ENCODE measurements around the gene FGG. TPM values are rescaled to one million over a fixed set of nuclear protein-coding genes. Genes with fewer than 3 reads are reported as not detected.

The FGG gene
- total RNA-seq, 1 experiment from 2014 or later = not detected

DNA sequence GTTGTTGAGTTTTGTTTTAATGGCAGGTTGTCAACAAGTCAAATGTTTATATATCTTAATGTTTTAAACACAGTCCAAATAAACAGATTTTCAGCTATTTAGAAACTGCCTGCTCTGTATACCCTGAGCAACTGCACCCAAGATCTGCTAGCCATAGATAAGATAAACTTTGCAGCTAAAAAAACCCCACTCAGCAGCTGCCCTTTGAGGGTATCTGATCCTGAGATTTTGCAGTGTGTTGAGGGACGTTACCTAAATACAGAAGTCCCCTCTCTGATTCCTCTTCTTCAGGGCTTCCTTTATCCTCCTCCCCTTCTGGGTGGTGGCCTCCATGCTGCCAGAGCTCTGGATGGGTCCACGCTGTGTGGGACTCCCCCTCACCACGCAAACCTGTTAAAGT is 11.0 kb upstream of the FGG start:
- TF ChIP-seq, protein P1, sequence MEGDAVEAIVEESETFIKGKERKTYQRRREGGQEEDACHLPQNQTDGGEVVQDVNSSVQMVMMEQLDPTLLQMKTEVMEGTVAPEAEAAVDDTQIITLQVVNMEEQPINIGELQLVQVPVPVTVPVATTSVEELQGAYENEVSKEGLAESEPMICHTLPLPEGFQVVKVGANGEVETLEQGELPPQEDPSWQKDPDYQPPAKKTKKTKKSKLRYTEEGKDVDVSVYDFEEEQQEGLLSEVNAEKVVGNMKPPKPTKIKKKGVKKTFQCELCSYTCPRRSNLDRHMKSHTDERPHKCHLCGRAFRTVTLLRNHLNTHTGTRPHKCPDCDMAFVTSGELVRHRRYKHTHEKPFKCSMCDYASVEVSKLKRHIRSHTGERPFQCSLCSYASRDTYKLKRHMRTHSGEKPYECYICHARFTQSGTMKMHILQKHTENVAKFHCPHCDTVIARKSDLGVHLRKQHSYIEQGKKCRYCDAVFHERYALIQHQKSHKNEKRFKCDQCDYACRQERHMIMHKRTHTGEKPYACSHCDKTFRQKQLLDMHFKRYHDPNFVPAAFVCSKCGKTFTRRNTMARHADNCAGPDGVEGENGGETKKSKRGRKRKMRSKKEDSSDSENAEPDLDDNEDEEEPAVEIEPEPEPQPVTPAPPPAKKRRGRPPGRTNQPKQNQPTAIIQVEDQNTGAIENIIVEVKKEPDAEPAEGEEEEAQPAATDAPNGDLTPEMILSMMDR (conservative IDR thresholded peaks at IDR 0.05) = no peak
- TF ChIP-seq EZH2 (IDR thresholded peaks at IDR 0.05; ENCODE audit: low read depth) = no peak
- Histone ChIP-seq H3K36me3 (ENCODE audit: low read depth) (no peaks in the 10 kb centered on the region), H3K9me2 (ENCODE audit: insufficient read depth) (no peaks in the 10 kb centered on the region), H3K4me1 (replicated peaks; ENCODE audit: insufficient read depth) (no peaks in the 10 kb centered on the region), H3K9me3 (ENCODE audit: insufficient read depth, low read depth) (no peaks in the 10 kb centered on the region), H3K79me2 (ENCODE audit: low read depth) (no peaks in the 10 kb centered on the region), H4K20me1 (ENCODE audit: insufficient read depth) (no peaks in the 10 kb centered on the region), H3K4me3 (no peak overlapping the region), H3K4me2 (no peak overlapping the region), H3K27me3 (ENCODE audit: insufficient read depth, low read depth) (no peaks in the 10 kb centered on the region), H3K27ac (no peak overlapping the region), H2AFZ (no peak overlapping the region), H3F3A (ENCODE audit: insufficient read depth, low read depth) (no peaks in the 10 kb centered on the region)
- DNase-seq = no peak
- intact Hi-C loops (cut with micrococcal nuclease; ENCODE audit: unreplicated experiment) = loop anchor here (2.0 kb wide), 1 partner anchor 117 kb away; no protein-coding TSS in a partner anchor
- BruUV-seq (replicated peaks) = no TSS peak
- POLR2A ChIA-PET (ENCODE audit: unreplicated experiment) = interaction anchor here (0.6 kb wide), 1 partner anchor 14 kb away, joined by 9 read pairs; no protein-coding TSS in a partner anchor
- CTCF ChIA-PET = interaction anchor here (1.6 kb wide), 1 partner anchor 64 kb away, joined by 3 read pairs; no protein-coding TSS in a partner anchor

GRCh38 chr4:154622598-154622997 is 10.1 kb upstream of the FGG start:
- BruUV-seq (replicated peaks) = no TSS peak
- Histone ChIP-seq H3K4me3 (no peak overlapping the region), H3K9me3 (ENCODE audit: insufficient read depth, low read depth) (no peaks in the 10 kb centered on the region), H2AFZ (no peak overlapping the region), H3F3A (ENCODE audit: insufficient read depth, low read depth) (no peaks in the 10 kb centered on the region), H3K4me2 (no peak overlapping the region), H3K27me3 (ENCODE audit: insufficient read depth, low read depth) (no peaks in the 10 kb centered on the region), H4K20me1 (ENCODE audit: insufficient read depth) (no peaks in the 10 kb centered on the region), H3K27ac (no peak overlapping the region), H3K9me2 (ENCODE audit: insufficient read depth) (no peaks in the 10 kb centered on the region), H3K79me2 (ENCODE audit: low read depth) (no peaks in the 10 kb centered on the region), H3K4me1 (replicated peaks; ENCODE audit: insufficient read depth) (no peaks in the 10 kb centered on the region), H3K36me3 (ENCODE audit: low read depth) (no peaks in the 10 kb centered on the region)
- peak; percentile 20 to 55 for DNase-seq
- CTCF ChIA-PET = interaction anchor here (0.8 to 2.3 kb wide), 2 partner anchors 63 to 67 kb away, joined by 4 to 9 read pairs; no protein-coding TSS in a partner anchor
- intact Hi-C loops (cut with micrococcal nuclease; ENCODE audit: unreplicated experiment) = loop anchor here (1.0 to 2.0 kb wide), 5 partner anchors 63 to 293 kb away; no protein-coding TSS in a partner anchor
- no peak for TF ChIP-seq EZH2 (IDR thresholded peaks at IDR 0.05; ENCODE audit: low read depth)
- TF ChIP-seq, protein P1 (conservative IDR thresholded peaks at IDR 0.05) = peak; percentile 73
- POLR2A ChIA-PET (ENCODE audit: unreplicated experiment) = no interaction called here

- Histone ChIP-seq H3K36me3 (ENCODE audit: low read depth) (no peaks in the 10 kb centered on the region), H3K4me1 (replicated peaks; ENCODE audit: insufficient read depth) (no peaks in the 10 kb centered on the region), H3K27me3 (ENCODE audit: insufficient read depth, low read depth) (no peaks in the 10 kb centered on the region), H2AFZ (no peak overlapping the region), H3F3A (ENCODE audit: insufficient read depth, low read depth) (no peaks in the 10 kb centered on the region), H4K20me1 (ENCODE audit: insufficient read depth) (no peaks in the 10 kb centered on the region), H3K79me2 (ENCODE audit: low read depth) (no peaks in the 10 kb centered on the region), H3K4me3 (no peak overlapping the region), H3K9me2 (ENCODE audit: insufficient read depth) (no peaks in the 10 kb centered on the region), H3K9me3 (ENCODE audit: insufficient read depth, low read depth) (no peaks in the 10 kb centered on the region), H3K27ac (no peak overlapping the region), H3K4me2 (no peak overlapping the region)
- no peak for DNase-seq
- ChIA-PET CTCF (interaction anchor here (0.6 to 2.3 kb wide), 2 partner anchors 61 to 62 kb away, joined by 3 to 9 read pairs; no protein-coding TSS in a partner anchor), POLR2A (ENCODE audit: unreplicated experiment) (no interaction called here)
- intact Hi-C loops (cut with micrococcal nuclease; ENCODE audit: unreplicated experiment) = no loop called here
- no TSS peak for BruUV-seq (replicated peaks)
- TF ChIP-seq EZH2 (IDR thresholded peaks at IDR 0.05; ENCODE audit: low read depth) = no peak
- TF ChIP-seq, protein P1 (conservative IDR thresholded peaks at IDR 0.05) = no peak
These were observed 7.7 kb upstream of the FGG start for GRCh38 chr4:154620111-154620510.

All from PC-9 (cell line).